IPS-NIHi7 (cell line): ENCODE data around the gene ZFHX3.

ENCODE experiments used
- DNase-seq: peaks from one replicate; pipeline ENCODE4 v3.0.0; 2012; ENCODE audit warnings: mixed read lengths; ENCODE audit errors: extremely low spot score

The ZFHX3 gene

DNA sequence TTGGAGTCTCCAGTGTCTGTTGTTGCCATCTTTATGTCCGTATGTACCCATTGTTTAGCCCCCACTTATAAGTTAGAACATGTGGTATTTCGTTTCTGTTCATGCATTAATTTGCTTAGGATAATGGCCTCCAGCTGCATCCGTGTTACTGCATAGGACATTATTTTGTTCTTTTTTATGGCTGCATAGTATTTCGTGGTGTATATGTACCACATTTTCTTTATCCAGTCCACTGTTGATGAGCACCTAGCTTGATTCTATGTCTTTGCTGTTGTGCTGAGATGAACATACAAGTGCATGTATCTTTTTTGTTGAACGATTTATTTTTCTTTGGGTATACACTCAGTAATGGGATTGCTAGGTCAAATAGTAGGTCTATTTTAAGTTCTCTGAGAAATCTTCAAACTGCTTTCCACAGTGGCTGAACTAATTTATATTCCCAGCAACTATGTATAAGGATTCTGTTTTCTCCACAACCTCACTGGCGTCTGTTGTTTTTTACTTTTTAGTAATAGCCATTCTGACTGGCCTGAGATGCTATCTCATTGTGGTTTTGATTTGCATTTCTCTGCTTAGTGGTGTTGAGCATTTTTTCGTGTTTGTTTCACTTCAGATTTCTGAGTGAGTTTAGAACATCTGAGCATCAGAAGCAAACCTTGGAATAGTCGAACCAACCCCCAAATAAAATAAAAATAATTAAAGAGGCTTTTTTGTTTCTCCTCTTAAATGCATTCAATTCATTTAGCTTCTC, 304.7 kb downstream of the ZFHX3 start:
- DNase-seq: no peak

DNA sequence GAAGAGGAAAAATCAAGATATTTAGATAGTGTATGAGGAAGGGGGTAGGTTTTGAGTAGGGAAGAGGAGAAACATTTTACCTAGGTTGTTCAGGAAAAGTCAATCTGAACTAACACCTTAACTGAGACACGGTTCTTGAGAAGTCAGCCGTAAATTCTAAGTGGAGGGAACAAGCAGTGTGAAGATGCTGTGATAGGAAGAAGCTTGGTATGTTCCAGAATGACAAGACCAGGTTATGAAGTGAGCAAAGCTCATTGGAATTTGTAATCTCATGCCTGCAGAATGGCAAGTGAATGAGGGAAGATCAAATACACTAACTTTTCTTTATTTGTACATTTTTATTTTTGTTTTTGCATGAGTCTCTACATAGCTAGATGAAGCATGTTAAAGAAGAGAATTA, 307.6 kb downstream of the ZFHX3 start:
- no peak for DNase-seq

DNA sequence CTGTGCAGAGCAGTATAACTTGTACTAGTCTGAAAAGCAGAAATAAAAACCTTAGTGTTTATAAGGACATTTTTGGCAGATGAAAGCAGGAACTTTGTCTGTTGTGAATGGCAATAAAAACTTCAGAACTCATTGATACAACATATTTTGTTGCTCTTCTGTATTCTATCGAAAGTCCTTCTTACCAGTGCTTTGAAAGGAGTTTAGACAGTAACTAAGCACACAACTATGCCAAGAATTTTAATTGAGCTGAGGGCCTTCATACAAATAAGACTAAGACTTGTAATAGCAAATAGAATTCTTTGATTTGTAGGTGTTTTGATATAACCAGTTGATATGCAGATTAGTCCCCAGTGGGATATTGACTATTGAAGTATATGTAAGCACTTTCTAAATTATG, 308.4 kb downstream of the ZFHX3 start:
- no peak for DNase-seq

DNA sequence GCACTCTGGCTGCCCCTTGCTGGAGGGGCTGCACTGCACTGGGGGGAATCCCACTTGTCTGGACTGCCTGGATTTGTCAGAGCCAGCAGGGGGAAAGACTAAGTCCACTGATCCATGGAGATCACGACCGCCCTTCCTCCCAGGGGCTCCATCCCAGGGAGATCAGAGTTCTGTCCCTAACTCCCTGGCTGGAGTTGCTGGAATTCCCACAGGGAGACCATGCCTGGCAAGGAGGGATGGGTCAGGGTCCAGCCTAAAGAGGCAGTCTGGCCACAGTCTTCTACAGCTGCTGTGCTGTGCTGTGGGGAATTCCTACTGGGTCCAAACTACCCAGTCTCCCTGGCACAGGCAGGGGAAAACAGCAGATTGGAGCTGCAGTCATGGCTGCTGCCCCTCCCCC, 311.9 kb downstream of the ZFHX3 start:
- no peak for DNase-seq
